K562 (cell line): ENCODE results near the gene TVP23B. TPM values are rescaled to one million over a fixed set of nuclear protein-coding genes. Genes with fewer than 3 reads are reported as not detected.
A peak's percentile ranks its signal among the peaks of the same experiment; 100 is the strongest.
"Not testable (repeated sequence)": the region's sequence is repeated elsewhere in the genome, so short reads cannot be mapped to it uniquely, and the experiment has no call there.

Experiments used
- ATAC-seq: fragments of 200-7000 bp; cut with Tn5 transposase; 3 replicates; pipeline ENCODE4 v1.9.1; 2020; ENCODE audit warnings: moderate library complexity
- BruUV-seq: library from RNA; stranded (reverse); fragments of 400-500 nt; replicated peaks from 2 replicates; lab custom pipeline; 2021; lab: Mats Ljungman, UMichigan
- CTCF ChIA-PET: fragments of 300-600 bp; formaldehyde crosslinking; extraction: SDS; loops from one replicate; lab custom pipeline; 2021; ENCODE audit warnings: low intra/inter-chr PET ratio; lab: Yijun Ruan, JAX
- POLR2A ChIA-PET: fragments of 300-600, 350-650 bp; sonication (Branson Sonifier 250); formaldehyde crosslinking; extraction: SDS; loops from one replicate; lab custom pipeline; 2021; ENCODE audit warnings: antibody characterized with exemption, inconsistent platforms; lab: Yijun Ruan, JAX
- DNase-seq, 4 experiments: peaks; one replicate each; pipeline versions ENCODE4 v3.0.0 to v3.0.0-alpha.2; 2011 to 2018; ENCODE audit warnings: low spot score in 3 of 4, mixed read lengths in 3 of 4; ENCODE audit errors: extremely low read depth in 1 of 4
- FAIRE-seq: peaks from 2 replicates; lab custom pipeline; 2011; peaks lifted over from hg19 to GRCh38; lab: Jason Lieb, UNC
- H2AFZ ChIP-seq: 2 replicates; pipeline ENCODE4 v1.6.0; 2011; ENCODE audit warnings: low read depth, low read length, control low read depth, inconsistent platforms
- H3K27ac ChIP-seq: fragments of 200-600 bp; 3 replicates; pipeline ENCODE4 v1.8.0; 2011; ENCODE audit warnings: low read depth, mild to moderate bottlenecking, control low read depth, inconsistent platforms, low read length, moderate library complexity, mixed read lengths; ENCODE audit errors: extremely low read depth
- H3K27me3 ChIP-seq, 2 experiments: fragments of 300-600 bp in 1 of 2; 2 replicates in 1 of 2; 3 replicates in 1 of 2; pipeline versions ENCODE4 v1.6.0 to v1.8.0; 2011; ENCODE audit warnings: inconsistent platforms in 2 of 2, low read length in 2 of 2, mild to moderate bottlenecking in 1 of 2, mixed read lengths in 1 of 2, moderate library complexity in 1 of 2; ENCODE audit not compliant: control insufficient read depth in 2 of 2, insufficient read depth in 2 of 2
- H3K36me3 ChIP-seq: fragments of 300-600 bp; 3 replicates; pipeline ENCODE4 v1.8.0; 2011; ENCODE audit warnings: mild to moderate bottlenecking, low read length, inconsistent platforms; ENCODE audit not compliant: control insufficient read depth, insufficient read depth
- H3K4me1 ChIP-seq, 2 experiments: fragments of 200-600 bp in 1 of 2; replicated peaks in 1 of 2; 2 replicates in 1 of 2; 3 replicates in 1 of 2; pipeline versions ENCODE4 v1.5.1 to v1.8.0; 2011; ENCODE audit warnings: inconsistent platforms in 2 of 2, low read length in 2 of 2, mild to moderate bottlenecking in 1 of 2, mixed read lengths in 1 of 2, moderate library complexity in 1 of 2; ENCODE audit not compliant: control insufficient read depth in 2 of 2, insufficient read depth in 2 of 2
- H3K4me2 ChIP-seq: 2 replicates; pipeline ENCODE4 v1.6.1; 2011; ENCODE audit warnings: low read length, control low read depth, inconsistent platforms, mixed read lengths; ENCODE audit not compliant: insufficient read depth
- H3K4me3 ChIP-seq: fragments of 200-600 bp; sonication (generic), shearing (Covaris generic); 2 replicates; pipeline ENCODE4 v1.5.1; 2016; ENCODE audit warnings: control low read depth, inconsistent platforms
- H3K79me2 ChIP-seq: fragments of 200-600 bp; 3 replicates; pipeline ENCODE4 v1.8.0; 2011; ENCODE audit warnings: low read length, inconsistent platforms; ENCODE audit not compliant: control insufficient read depth, insufficient read depth
- H3K9ac ChIP-seq, 2 experiments: 2 replicates each; pipeline versions ENCODE4 v1.6.0 to v1.6.1; 2011; ENCODE audit warnings: low read depth in 2 of 2, low read length in 2 of 2, control low read depth in 1 of 2, inconsistent platforms in 1 of 2, mild to moderate bottlenecking in 1 of 2, mixed read lengths in 1 of 2; ENCODE audit not compliant: insufficient read depth in 1 of 2
- H3K9me1 ChIP-seq: one replicate; pipeline ENCODE4 v1.6.0; 2011; ENCODE audit warnings: inconsistent platforms, mild to moderate bottlenecking, low read length, moderate library complexity; ENCODE audit not compliant: control insufficient read depth, insufficient read depth
- H3K9me3 ChIP-seq: replicated peaks from 2 replicates; pipeline ENCODE4 v1.5.1; 2011; ENCODE audit warnings: low read depth, low read length, inconsistent platforms; ENCODE audit not compliant: control insufficient read depth, insufficient read depth
- H4K20me1 ChIP-seq: replicated peaks from 2 replicates; pipeline ENCODE4 v1.6.1; 2011; ENCODE audit warnings: low read length, inconsistent platforms, mixed read lengths; ENCODE audit not compliant: control insufficient read depth, insufficient read depth
- MAFF ChIP-seq: IDR thresholded peaks from 2 replicates; pipeline ENCODE4 v1.6.1; 2012; ENCODE audit warnings: low read length, improper control_type of control experiment
- MEIS2 ChIP-seq: fragments of 450-650 bp; IDR thresholded peaks from 2 replicates; pipeline ENCODE4 v1.6.1; 2014; ENCODE audit warnings: mild to moderate bottlenecking; ENCODE audit not compliant: partially characterized antibody
- PBX2 ChIP-seq, 2 experiments: IDR thresholded peaks in 1 of 2; conservative IDR thresholded peaks in 1 of 2; 2 replicates each; pipeline ENCODE4 v1.6.1; 2016; ENCODE audit warnings: low read depth in 2 of 2, mild to moderate bottlenecking in 1 of 2, missing compliant biosample characterization in 1 of 2, missing genetic modification characterization in 1 of 2, moderate library complexity in 1 of 2
- ZBTB40 ChIP-seq, 2 experiments: fragments of 450-650 bp in 1 of 2; sonication (generic) in 1 of 2; formaldehyde crosslinking in 1 of 2; IDR thresholded peaks; 2 replicates each; pipeline versions ENCODE4 v1.7.1 to v1.9.0; 2016 to 2022; ENCODE audit warnings: inconsistent platforms in 1 of 2, mild to moderate bottlenecking in 1 of 2, missing genetic modification reagents in 1 of 2
- ZNF384 ChIP-seq: IDR thresholded peaks from 2 replicates; pipeline ENCODE4 v1.6.1; 2012; ENCODE audit warnings: low read depth, low read length, improper control_type of control experiment
- WGBS: fragments of 100-300 bp; shearing (Covaris generic); methylation state at CpG from one replicate; pipeline ENCODE4 v1.1.6; 2016; ENCODE audit warnings: low coverage, mixed read lengths; ENCODE audit not compliant: insufficient coverage; ENCODE audit errors: missing lambda C conversion rate; 5-methylcytosine and 5-hydroxymethylcytosine counted together
- in situ Hi-C: fragments of 300-500 bp; cut with MboI; formaldehyde crosslinking; loops from 4 replicates; pipeline ENCODE4 v1.15.0; 2018; ENCODE audit warnings: inconsistent platforms, mixed read lengths
- intact Hi-C: fragments of 100-400 bp; cut with micrococcal nuclease; formaldehyde crosslinking; loops from 2 replicates; pipeline ENCODE4 v1.14.2; 2022
- polyA plus RNA-seq, 8 experiments: library from polyadenylated mRNA; depleted of rRNA in 4 of 8; stranded (reverse) in 5 of 8; unstranded in 3 of 8; fragments of >200 nt; fragmentation: Nextera tagmentation in 2 of 8; fragmentation: Illumina TruSeq in 1 of 8; extraction: Ambion mirVana in 2 of 8; extraction: Trizol in 1 of 8; gene quantifications; 2 replicates each; pipeline versions ENCODE4 v1.2.1 to v1.2.3, GENCODE V29; 2011 to 2014; ENCODE audit warnings: inconsistent platforms in 1 of 8, missing spikeins in 1 of 8
- total RNA-seq, 7 experiments: library from RNA; depleted of rRNA in 6 of 7; stranded (reverse); fragments of >200 nt in 6 of 7; fragmentation: Illumina TruSeq in 2 of 7; extraction: Trizol in 2 of 7; gene quantifications; 2 replicates each; pipeline versions ENCODE4 v1.2.1 to v1.2.3, GENCODE V29; 2011 to 2021; ENCODE audit warnings: low replicate concordance in 1 of 7
- TF ChIP-seq, protein P1 (sequence below): fragments of 450-650 bp; IDR thresholded peaks from 2 replicates; pipeline ENCODE4 v1.6.1; 2016

Gene TVP23B
- total and polyA plus RNA-seq, 9 of the 15 experiments (the other 6 are each of a cell fraction or from before 2014, with no cell fraction given), result 10.4 to 52.8 (median 15.8) TPM

- 3% methylated on average over 3 of the region's 4 CpGs for WGBS
- H3K4me3 ChIP-seq; H3K4me1 ChIP-seq; BruUV-seq; H3K9ac ChIP-seq; H3K9me3 ChIP-seq; H3K4me2 ChIP-seq; H3K27me3 ChIP-seq; H3K79me2 ChIP-seq; H4K20me1 ChIP-seq; H3K27ac ChIP-seq; in situ Hi-C loops; H2AFZ ChIP-seq; POLR2A ChIA-PET; intact Hi-C loops; H3K36me3 ChIP-seq; H3K9me1 ChIP-seq; CTCF ChIA-PET; TF ChIP-seq PBX2 (CRISPR knock-in tag; IDR thresholded peaks at IDR 0.05; ENCODE audit: low read depth); ZBTB40 (CRISPR knock-in tag; IDR thresholded peaks at IDR 0.05): not testable (repeated sequence)
- DNase-seq (peak in 1 of 4 experiments; percentile 26), ATAC-seq (peak; percentile 47), FAIRE-seq (peak; percentile 49)
- peak; percentile 80 for TF ChIP-seq ZNF384
- TF ChIP-seq MAFF, result peak; percentile 2; the same call in 1 of the 2 replicates
- TF ChIP-seq, protein P1, sequence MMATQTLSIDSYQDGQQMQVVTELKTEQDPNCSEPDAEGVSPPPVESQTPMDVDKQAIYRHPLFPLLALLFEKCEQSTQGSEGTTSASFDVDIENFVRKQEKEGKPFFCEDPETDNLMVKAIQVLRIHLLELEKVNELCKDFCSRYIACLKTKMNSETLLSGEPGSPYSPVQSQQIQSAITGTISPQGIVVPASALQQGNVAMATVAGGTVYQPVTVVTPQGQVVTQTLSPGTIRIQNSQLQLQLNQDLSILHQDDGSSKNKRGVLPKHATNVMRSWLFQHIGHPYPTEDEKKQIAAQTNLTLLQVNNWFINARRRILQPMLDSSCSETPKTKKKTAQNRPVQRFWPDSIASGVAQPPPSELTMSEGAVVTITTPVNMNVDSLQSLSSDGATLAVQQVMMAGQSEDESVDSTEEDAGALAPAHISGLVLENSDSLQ, result peak; percentile 37; the same call in 1 of the 2 replicates
- peak; percentile 81 for TF ChIP-seq PBX2 (tag; conservative IDR thresholded peaks at IDR 0.05; ENCODE audit: low read depth)
- peak; percentile 45 for TF ChIP-seq MEIS2
- TF ChIP-seq ZBTB40 (IDR thresholded peaks at IDR 0.05), result peak; percentile 50; the same call in 1 of the 2 replicates
These were observed 13.9 kb downstream of the TVP23B start for GRCh38 chr17:18794841-18795240.
